Testis (tissue), 3 donors: ENCODE measurements around the gene CCL19. TPM values are rescaled to one million over a fixed set of nuclear protein-coding genes. Genes with fewer than 3 reads are reported as not detected.
A peak's percentile ranks its signal among the peaks of the same experiment; 100 is the strongest.

Experiments used
- DNase-seq: peaks from one replicate; pipeline ENCODE4 v3.0.0-alpha.2; 2019
- H3K27ac ChIP-seq, 2 donors: fragments of 200-600 bp; sonication (generic); one replicate each; pipeline ENCODE4 v1.5.1; 2019
- H3K27me3 ChIP-seq: fragments of 200-600 bp; sonication (generic); one replicate; pipeline ENCODE4 v1.5.1; 2019
- H3K36me3 ChIP-seq: fragments of 200-600 bp; sonication (generic); one replicate; pipeline ENCODE4 v1.5.1; 2017; ENCODE audit warnings: low read depth; ENCODE audit errors: missing control alignments
- H3K4me1 ChIP-seq: fragments of 200-600 bp; sonication (generic); one replicate; pipeline ENCODE4 v1.5.1; 2019
- H3K4me3 ChIP-seq, 2 donors: fragments of 200-600 bp; sonication (generic); one replicate each; pipeline ENCODE4 v1.5.1; 2017 to 2019
- H3K9me3 ChIP-seq: fragments of 200-600 bp; sonication (generic); one replicate; pipeline ENCODE4 v1.5.1; 2017
- CTCF ChIP-seq, 3 experiments: fragments of 450-650 bp in 2 of 3; fragments of 200-600 bp in 1 of 3; sonication (generic) in 1 of 3; IDR thresholded peaks; one replicate each; pipeline ENCODE4 v1.5.1; 2016 to 2019; ENCODE audit warnings: antibody characterized with exemption in 3 of 3, mild to moderate bottlenecking in 2 of 3, moderate library complexity in 1 of 3
- POLR2A ChIP-seq: fragments of 450-650 bp; IDR thresholded peaks from one replicate; pipeline ENCODE4 v1.6.1; 2017; ENCODE audit warnings: antibody characterized with exemption, mild to moderate bottlenecking, moderate library complexity
- WGBS, 2 donors: methylation state at CpG; one replicate each; pipeline ENCODE4 v1.1.5; 2018; 5-methylcytosine and 5-hydroxymethylcytosine counted together
- intact Hi-C: fragments of 100-400 bp; cut with DNase I; formaldehyde crosslinking; loops from one replicate; pipeline ENCODE4 v1.15.1; 2023; ENCODE audit warnings: low total_unique reads
- polyA plus RNA-seq: library from polyadenylated mRNA; stranded (reverse); fragments of 350-450 nt; fragmentation: Illumina TruSeq; extraction: RNeasy Lipid Tissue Mini Kit (QIAGEN cat#74804); gene quantifications from one replicate; pipeline ENCODE4 v1.2.3, GENCODE V29; 2014; ENCODE audit warnings: low read depth, low replicate concordance; ENCODE audit not compliant: insufficient read depth
- total RNA-seq, 2 donors: library from RNA; depleted of rRNA; stranded (reverse); fragments of >200 nt; gene quantifications; one replicate each; pipeline ENCODE4 v1.2.3, GENCODE V29; 2016

Gene CCL19
- total and polyA plus RNA-seq, 3 donors from 2014 or later, result 15.5 TPM; not detected in 2

- intact Hi-C loops, result loop anchor here (10.0 kb wide), 1 partner anchor 95 kb away; the partner anchor contains the start of gene RPP25L
- TF ChIP-seq CTCF (IDR thresholded peaks at IDR 0.05) (no peak), POLR2A (no peak)
- H3K36me3 ChIP-seq, result no peaks in the 10 kb centered on the region
- H3K27ac ChIP-seq, result no peak overlapping the region
- H3K27me3 ChIP-seq, result no peaks in the 10 kb centered on the region
- H3K9me3 ChIP-seq, result no peaks in the 10 kb centered on the region
- 96 to 98% methylated on average over 5 to 9 of the region's 9 CpGs for WGBS, 2 donors
- peaks cover 5% of the 10 kb centered on the region for H3K4me1 ChIP-seq
- peak; percentile 13 for DNase-seq
- H3K4me3 ChIP-seq, result no peak overlapping the region
These were observed 18.3 kb upstream of the CCL19 start for GRCh38 chr9:34709196-34709978.

GRCh38 chr9:34707130-34707529 lies 16.1 kb upstream of the CCL19 start:
- intact Hi-C loops, result loop anchor here (10.0 kb wide), 1 partner anchor 92 kb away; the partner anchor contains the start of gene RPP25L
- WGBS, 2 donors, result 75 to 87% methylated on average over 2 of the region's 2 CpGs

GRCh38 chr9:34701769-34702736 lies 11.0 kb upstream of the CCL19 start:
- Histone ChIP-seq H3K27ac (peak overlapping the region; percentile 9 to 63), H3K9me3 (no peaks in the 10 kb centered on the region)
- TF ChIP-seq CTCF (IDR thresholded peaks at IDR 0.05) (peak; percentile 83 to 96 (median 96)), POLR2A (no peak)

More at GRCh38 chr9:34707130-34707529, 16.1 kb upstream of the CCL19 start:
- peak; percentile 4 for DNase-seq
- peaks cover 5% of the 10 kb centered on the region for H3K4me1 ChIP-seq
- no peak for TF ChIP-seq POLR2A
- no peak for TF ChIP-seq CTCF (IDR thresholded peaks at IDR 0.05)
- H3K27ac ChIP-seq, result no peak overlapping the region
- no peaks in the 10 kb centered on the region for H3K36me3 ChIP-seq
- H3K4me3 ChIP-seq, result no peak overlapping the region
- H3K27me3 ChIP-seq, result no peaks in the 10 kb centered on the region
- no peaks in the 10 kb centered on the region for H3K9me3 ChIP-seq

GRCh38 chr9:34701023-34701768 lies 10.1 kb upstream of the CCL19 start:
- no peaks in the 10 kb centered on the region for H3K9me3 ChIP-seq
- peak; percentile 85 for DNase-seq
- H3K4me3 ChIP-seq, result peak overlapping the region; percentile 60 to 78
- H3K4me1 ChIP-seq, result no peaks in the 10 kb centered on the region
- 11 to 22% methylated on average over 7 to 32 of the region's 52 CpGs for WGBS, 2 donors
- TF ChIP-seq POLR2A (no peak), CTCF (IDR thresholded peaks at IDR 0.05) (peak; percentile 80 to 92 (median 84))
- no peaks in the 10 kb centered on the region for H3K27me3 ChIP-seq
- intact Hi-C loops, result loop anchor here (10.0 kb wide), 1 partner anchor 86 kb away; the partner anchor contains the start of gene RPP25L
- peak overlapping the region; percentile 9 to 63 for H3K27ac ChIP-seq
- no peaks in the 10 kb centered on the region for H3K36me3 ChIP-seq

More at GRCh38 chr9:34701769-34702736, 11.0 kb upstream of the CCL19 start:
- Histone ChIP-seq H3K27me3 (no peaks in the 10 kb centered on the region), H3K4me1 (no peaks in the 10 kb centered on the region), H3K36me3 (no peaks in the 10 kb centered on the region), H3K4me3 (peak overlapping the region; percentile 60 to 78)
- intact Hi-C loops, result loop anchor here (10.0 kb wide), 1 partner anchor 87 kb away; the partner anchor contains the start of gene RPP25L
- peak; percentile 92 for DNase-seq
- WGBS, 2 donors, result 1 to 2% methylated on average over 26 to 30 of the region's 30 CpGs
